HG02588 (cell line): Measurements from ENCODE around the gene HNRNPH2.

Source experiments
- ATAC-seq: cut with Tn5 transposase; IDR thresholded peaks from one replicate; pipeline ENCODE4 v1.9.1; 2021; ENCODE audit warnings: mild to moderate bottlenecking, moderate library complexity; ENCODE audit not compliant: unreplicated experiment

HNRNPH2 gene

GRCh38 chrX:101450961-101451360, 42.9 kb downstream of the HNRNPH2 start:
- ATAC-seq = no peak

GRCh38 chrX:101452056-101452455, 44.0 kb downstream of the HNRNPH2 start:
- ATAC-seq = no peak

DNA sequence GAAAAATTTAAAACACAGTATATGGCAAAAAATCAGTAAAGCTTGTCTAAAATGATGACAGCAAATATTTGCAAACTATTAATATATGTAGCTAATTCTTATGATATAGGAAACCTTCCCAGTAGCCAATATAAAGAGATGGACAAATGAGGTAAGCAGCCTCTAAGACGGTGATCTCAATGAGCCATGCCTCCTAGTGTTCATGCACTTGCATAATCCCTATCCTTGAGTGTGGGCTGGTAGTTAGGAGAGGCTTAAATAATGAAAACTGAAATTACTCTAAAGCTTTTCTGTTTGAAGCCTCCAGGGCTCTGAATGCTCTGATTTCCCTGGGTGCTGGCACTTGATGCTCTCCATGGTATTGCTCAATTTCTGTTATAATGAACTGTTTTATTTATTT, 52.6 kb downstream of the HNRNPH2 start:
- ATAC-seq = no peak

- no peak for ATAC-seq
These were observed 54.9 kb downstream of the HNRNPH2 start for GRCh38 chrX:101462892-101463291.
